ENCODE measurements around the gene GPRIN1.
A peak's percentile ranks its signal among the peaks of the same experiment; 100 is the strongest.

Gene GPRIN1

DNA sequence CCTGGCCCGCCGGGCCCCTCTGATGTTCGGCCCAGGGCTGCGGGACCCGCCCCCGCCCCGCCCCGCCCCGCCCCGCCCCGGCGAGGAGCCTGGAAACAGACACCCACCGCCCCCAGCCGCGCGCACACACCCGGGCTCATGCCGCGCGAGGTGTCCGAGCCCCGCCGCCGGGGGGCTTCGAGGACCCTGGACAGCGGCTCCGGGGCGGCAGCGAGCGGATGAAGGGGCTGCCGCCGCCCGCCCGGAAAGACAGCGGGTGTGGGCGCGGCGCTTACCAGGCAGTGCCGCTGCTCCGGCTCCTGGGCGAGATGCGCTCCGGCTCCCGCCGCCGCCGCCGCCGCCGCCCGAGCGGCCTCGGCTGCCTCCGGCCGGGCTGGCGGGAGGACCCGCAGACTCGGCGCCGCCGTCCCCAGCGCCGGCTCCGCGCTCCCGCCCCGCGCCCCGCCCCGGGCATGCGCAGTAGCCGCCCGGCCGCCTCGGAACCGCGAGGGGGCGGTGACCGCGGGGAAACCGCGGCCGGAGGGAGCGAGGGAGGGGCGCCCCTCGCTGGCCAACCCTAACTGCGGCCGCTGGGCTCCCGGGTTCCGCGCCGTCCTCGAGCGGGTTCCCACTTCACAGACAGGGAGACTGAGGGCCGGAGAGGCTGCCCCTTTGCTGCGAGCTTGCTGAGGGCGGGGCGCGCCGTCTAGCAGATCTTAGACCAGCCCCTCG, at the start of gene GPRIN1:
Gene GPRIN1 (minus strand): TSS at position 433 of the 711 bp plus-strand sequence. CDS start 10,322 bp downstream, outside the sequence.
- DNase-seq = peak; percentile 82

DNA sequence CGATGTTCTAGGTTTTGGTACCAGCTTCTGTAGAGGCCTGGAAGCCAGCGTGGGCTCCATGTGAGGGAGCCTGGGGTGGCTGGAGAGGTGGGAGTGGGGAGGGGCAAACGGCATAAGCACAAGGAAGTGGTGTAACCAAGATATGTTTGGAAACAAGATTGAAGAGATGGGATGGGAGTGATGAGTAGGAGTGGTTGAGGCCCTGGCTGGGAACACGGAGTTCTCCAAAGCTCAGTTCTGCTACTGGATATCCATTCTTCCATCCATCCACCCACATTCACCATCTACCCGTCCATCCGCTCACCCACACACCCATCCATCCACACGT, 49.5 kb upstream of the GPRIN1 start:
- DNase-seq = no peak

DNA sequence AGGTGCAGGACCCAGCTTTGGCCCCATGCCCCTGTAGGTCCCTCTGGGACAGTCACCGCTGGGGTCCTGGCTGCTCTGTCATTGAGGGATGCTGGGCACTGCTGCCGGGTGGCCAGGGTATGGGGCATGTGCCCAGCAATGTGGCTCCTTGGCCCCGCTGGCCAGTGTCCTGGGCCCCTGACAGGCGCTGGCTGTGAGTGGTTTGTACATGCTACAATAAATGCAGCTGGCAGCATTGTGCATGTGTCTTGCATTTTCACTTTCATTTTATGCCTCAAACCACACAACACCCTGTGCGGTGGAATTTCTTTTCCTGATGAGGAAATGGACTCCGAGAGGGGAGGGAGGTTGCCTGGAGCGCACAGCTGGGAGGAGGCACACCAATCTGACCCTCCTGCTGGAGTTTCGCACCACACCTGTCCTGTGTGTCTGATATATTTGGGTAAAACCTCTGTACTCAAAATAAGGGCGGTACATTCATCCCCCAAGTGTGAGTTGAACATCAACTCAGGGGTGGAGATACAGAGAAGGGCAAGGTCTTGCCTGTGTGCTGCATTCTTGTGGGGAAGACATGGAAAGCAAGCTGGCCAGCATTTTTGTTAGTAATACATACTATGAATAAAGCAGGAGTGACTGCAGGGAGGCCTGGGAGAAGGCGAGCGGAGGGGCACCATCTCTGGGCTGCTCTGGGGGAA, 49.0 kb upstream of the GPRIN1 start:
- DNase-seq = no peak

DNA sequence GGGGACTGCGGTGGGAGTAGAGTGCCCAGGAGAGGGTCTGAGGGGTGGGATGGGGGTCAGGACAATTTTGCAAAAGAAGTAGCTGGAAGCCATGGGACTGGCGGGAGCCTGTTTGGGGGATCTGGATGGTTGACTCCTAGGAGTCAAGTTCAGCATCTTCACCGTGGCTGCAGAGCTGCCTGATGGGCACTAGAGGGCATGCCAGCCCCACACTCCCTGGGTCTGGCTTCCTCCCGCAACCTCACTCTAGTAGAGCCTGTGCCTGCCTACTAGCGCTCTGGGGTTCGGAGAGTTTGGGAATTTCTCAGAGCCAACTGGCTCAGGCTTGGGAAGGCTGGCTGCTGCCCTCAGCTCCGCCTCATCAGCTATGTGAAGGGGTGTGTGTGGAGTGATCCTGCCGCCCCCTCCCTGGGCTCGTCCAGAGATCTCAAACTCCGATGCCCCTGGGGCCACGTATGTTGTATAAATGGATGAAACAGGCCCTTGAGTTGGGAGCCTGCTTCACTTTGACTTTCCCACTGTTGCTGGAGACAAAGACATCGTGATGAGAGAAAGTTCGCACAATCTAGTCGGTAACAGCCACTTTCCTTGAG, 48.1 kb upstream of the GPRIN1 start:
- peak; percentile 62 for DNase-seq

DNA sequence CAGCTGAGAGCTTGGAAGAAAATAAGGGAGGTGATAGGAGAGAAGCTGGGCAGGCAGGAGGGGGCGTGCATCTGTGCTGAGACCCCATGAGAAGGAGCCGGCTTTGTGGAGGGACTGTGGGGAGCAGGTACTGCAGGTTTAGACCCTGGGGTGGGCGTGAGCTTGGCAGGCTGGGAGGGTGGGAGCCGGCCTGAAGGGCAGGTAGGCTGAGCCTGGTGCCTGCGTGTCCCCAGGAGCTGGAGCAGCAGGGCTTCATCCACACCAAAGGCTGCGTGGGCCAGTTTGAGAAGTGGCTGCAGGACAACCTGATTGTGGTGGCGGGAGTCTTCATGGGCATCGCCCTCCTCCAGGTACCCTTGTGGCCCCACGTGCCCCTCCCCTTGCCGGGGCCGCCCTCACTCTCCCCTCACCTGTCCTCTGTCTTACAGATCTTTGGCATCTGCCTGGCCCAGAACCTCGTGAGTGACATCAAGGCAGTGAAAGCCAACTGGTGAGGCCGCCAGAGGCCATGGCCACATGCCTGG, 46.6 kb upstream of the GPRIN1 start:
- DNase-seq = no peak

DNA sequence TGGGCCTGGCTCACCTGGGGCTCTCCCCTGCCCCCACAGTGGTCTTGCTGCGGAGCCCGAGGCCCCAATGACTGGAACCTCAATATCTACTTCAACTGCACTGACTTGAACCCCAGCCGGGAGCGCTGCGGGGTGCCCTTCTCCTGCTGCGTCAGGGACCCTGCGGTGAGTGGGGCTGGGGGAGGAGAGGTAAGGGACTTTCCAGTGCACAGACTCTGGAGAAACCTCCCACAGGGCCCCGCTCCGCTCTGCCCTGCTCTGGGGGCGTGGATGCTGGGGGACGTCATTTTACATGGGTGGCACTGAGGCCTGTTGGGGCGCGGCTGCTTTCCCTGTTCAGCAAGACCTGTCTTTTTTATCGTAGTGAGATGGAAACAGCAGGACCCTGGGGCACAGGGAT, 44.9 kb upstream of the GPRIN1 start:
- no peak for DNase-seq

- DNase-seq = peak; percentile 64
These were observed 43.7 kb upstream of the GPRIN1 start for GRCh38 chr5:176653401-176654385.

GRCh38 chr5:176652136-176652535, 42.2 kb upstream of the GPRIN1 start:
- DNase-seq = no peak

DNA sequence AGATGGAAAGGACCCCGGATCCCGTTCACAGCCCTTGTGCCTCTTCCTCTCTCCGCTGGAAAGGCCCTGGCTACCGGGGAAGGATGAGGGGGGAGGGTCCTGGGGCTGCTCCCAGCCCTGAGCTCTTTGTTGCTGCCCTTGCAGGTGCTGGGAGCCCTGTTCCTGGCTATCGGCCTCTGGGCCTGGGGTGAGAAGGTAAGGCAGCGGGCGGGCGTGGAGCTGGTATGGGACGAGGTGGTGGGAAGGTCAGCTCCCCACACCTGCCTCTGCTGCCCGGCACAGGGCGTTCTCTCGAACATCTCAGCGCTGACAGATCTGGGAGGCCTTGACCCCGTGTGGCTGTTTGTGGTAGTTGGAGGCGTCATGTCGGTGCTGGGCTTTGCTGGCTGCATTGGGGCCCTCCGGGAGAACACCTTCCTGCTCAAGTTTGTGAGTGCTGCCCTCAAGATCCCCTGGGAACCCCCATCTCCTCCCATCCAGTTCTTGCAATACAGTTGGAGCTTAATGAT, 41.6 kb upstream of the GPRIN1 start:
- DNase-seq = no peak

DNA sequence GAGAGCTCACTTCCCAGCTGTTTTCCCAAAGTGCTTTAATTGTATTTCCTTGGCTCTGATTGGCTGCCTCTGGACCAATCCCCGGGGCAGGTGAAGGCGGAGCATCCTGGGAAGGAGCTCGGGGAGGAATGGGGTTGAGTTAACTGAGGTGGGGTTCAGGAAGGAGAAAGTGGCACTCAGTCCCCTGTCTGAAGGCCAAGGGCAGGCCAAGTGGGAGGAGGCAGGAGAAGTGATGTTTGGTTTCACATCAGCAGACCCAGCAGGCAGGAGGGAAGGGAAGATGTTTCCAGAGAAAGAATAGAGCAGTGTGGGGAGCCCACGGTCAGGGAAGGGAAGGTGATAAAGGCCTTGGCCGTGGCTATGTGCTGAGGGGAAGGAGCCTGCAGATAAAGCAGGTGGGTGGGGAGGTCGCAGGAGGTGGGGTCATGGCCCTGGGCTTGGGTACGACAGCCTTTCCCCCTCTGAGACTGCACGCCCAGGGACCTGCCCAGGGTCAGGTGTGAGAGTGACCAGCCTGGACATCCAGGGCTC, 40.5 kb upstream of the GPRIN1 start:
- no peak for DNase-seq

- no peak for DNase-seq
These were observed 38.7 kb upstream of the GPRIN1 start for GRCh38 chr5:176648474-176649194.

DNA sequence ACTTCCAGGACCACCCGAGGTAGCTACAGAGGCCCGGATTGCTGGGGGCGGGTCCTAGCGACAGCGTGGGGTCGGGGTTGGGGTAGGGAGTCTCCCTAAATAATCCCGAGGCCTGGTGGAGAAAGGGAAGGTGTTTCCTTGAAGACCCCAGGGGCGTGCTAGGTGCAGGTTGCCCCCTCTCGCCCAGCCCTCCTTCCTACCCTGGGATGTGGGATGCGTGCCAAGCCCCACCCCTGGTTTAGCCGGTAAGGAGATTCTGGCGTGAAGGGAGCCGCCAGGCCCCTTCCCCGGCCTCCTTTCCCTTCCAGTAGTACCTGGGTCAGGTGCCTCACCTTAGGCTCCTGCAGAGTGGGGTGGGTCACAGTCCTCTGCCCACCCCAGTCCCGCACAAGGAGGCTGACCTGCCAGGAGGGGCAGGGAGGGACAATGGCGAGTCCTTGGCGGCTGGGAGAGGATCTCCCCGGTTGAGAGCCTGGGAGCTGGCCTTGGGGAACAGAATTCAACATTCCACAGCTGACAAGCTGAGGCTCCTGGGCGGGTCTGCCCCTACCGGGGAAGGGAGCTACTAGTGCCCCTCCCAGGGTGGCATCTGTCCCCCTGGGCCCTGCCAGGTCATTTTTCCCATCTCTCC, 38.0 kb upstream of the GPRIN1 start:
- no peak for DNase-seq

GRCh38 chr5:176647030-176647842, 37.3 kb upstream of the GPRIN1 start, which contains the start of gene TSPAN17:
Gene TSPAN17 (plus strand): TSS chr5:176647484. CDS start chr5:176647616, 132 bp downstream.
- peak; percentile 100 for DNase-seq

DNA sequence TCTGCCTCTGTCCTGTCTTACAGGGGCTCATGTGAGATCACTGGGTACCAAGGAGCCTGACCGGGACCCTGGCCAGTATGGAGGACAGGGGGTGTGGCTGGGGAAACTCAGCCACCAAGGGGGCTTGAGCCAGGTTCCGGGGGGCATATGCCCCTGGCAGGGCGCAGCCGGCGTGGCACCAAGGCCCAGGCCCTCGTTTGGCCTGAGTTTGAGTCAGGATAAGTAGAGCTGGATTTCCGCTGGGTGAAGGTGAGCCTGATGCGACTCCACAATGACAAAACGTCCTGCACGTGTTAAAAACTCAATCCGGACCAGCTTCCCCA, 36.7 kb upstream of the GPRIN1 start:
- no peak for DNase-seq

- DNase-seq = no peak
These were observed 36.2 kb upstream of the GPRIN1 start for GRCh38 chr5:176646049-176646706.

- no peak for DNase-seq
These were observed 35.1 kb upstream of the GPRIN1 start for GRCh38 chr5:176644878-176645670.

GRCh38 chr5:176644294-176644693, 34.3 kb upstream of the GPRIN1 start:
- DNase-seq = no peak

- no peak for DNase-seq
These were observed 33.7 kb upstream of the GPRIN1 start for GRCh38 chr5:176643491-176644219.
